K562 (cell line): ENCODE data around the gene LYPD3. TPM values are rescaled to one million over a fixed set of nuclear protein-coding genes. Genes with fewer than 3 reads are reported as not detected.

Experiments used
- ATAC-seq: fragments of 200-7000 bp; cut with Tn5 transposase; 3 replicates; pipeline ENCODE4 v1.9.1; 2020; ENCODE audit warnings: moderate library complexity
- BruUV-seq: library from RNA; stranded (reverse); fragments of 400-500 nt; replicated peaks from 2 replicates; lab custom pipeline; 2021; lab: Mats Ljungman, UMichigan
- CTCF ChIA-PET: fragments of 300-600 bp; formaldehyde crosslinking; extraction: SDS; loops from one replicate; lab custom pipeline; 2021; ENCODE audit warnings: low intra/inter-chr PET ratio; lab: Yijun Ruan, JAX
- POLR2A ChIA-PET: fragments of 300-600, 350-650 bp; sonication (Branson Sonifier 250); formaldehyde crosslinking; extraction: SDS; loops from one replicate; lab custom pipeline; 2021; ENCODE audit warnings: antibody characterized with exemption, inconsistent platforms; lab: Yijun Ruan, JAX
- DNase-seq, 4 experiments: peaks; one replicate each; pipeline versions ENCODE4 v3.0.0 to v3.0.0-alpha.2; 2011 to 2018; ENCODE audit warnings: low spot score in 3 of 4, mixed read lengths in 3 of 4; ENCODE audit errors: extremely low read depth in 1 of 4
- FAIRE-seq: peaks from 2 replicates; lab custom pipeline; 2011; peaks lifted over from hg19 to GRCh38; lab: Jason Lieb, UNC
- H2AFZ ChIP-seq: 2 replicates; pipeline ENCODE4 v1.6.0; 2011; ENCODE audit warnings: low read depth, low read length, control low read depth, inconsistent platforms
- H3K27ac ChIP-seq: fragments of 200-600 bp; 3 replicates; pipeline ENCODE4 v1.8.0; 2011; ENCODE audit warnings: low read depth, mild to moderate bottlenecking, control low read depth, inconsistent platforms, low read length, moderate library complexity, mixed read lengths; ENCODE audit errors: extremely low read depth
- H3K27me3 ChIP-seq, 2 experiments: fragments of 300-600 bp in 1 of 2; 2 replicates in 1 of 2; 3 replicates in 1 of 2; pipeline versions ENCODE4 v1.6.0 to v1.8.0; 2011; ENCODE audit warnings: inconsistent platforms in 2 of 2, low read length in 2 of 2, mild to moderate bottlenecking in 1 of 2, mixed read lengths in 1 of 2, moderate library complexity in 1 of 2; ENCODE audit not compliant: control insufficient read depth in 2 of 2, insufficient read depth in 2 of 2
- H3K36me3 ChIP-seq: fragments of 300-600 bp; 3 replicates; pipeline ENCODE4 v1.8.0; 2011; ENCODE audit warnings: mild to moderate bottlenecking, low read length, inconsistent platforms; ENCODE audit not compliant: control insufficient read depth, insufficient read depth
- H3K4me1 ChIP-seq, 2 experiments: fragments of 200-600 bp in 1 of 2; replicated peaks in 1 of 2; 2 replicates in 1 of 2; 3 replicates in 1 of 2; pipeline versions ENCODE4 v1.5.1 to v1.8.0; 2011; ENCODE audit warnings: inconsistent platforms in 2 of 2, low read length in 2 of 2, mild to moderate bottlenecking in 1 of 2, mixed read lengths in 1 of 2, moderate library complexity in 1 of 2; ENCODE audit not compliant: control insufficient read depth in 2 of 2, insufficient read depth in 2 of 2
- H3K4me2 ChIP-seq: 2 replicates; pipeline ENCODE4 v1.6.1; 2011; ENCODE audit warnings: low read length, control low read depth, inconsistent platforms, mixed read lengths; ENCODE audit not compliant: insufficient read depth
- H3K4me3 ChIP-seq: fragments of 200-600 bp; sonication (generic), shearing (Covaris generic); 2 replicates; pipeline ENCODE4 v1.5.1; 2016; ENCODE audit warnings: control low read depth, inconsistent platforms
- H3K79me2 ChIP-seq: fragments of 200-600 bp; 3 replicates; pipeline ENCODE4 v1.8.0; 2011; ENCODE audit warnings: low read length, inconsistent platforms; ENCODE audit not compliant: control insufficient read depth, insufficient read depth
- H3K9ac ChIP-seq, 2 experiments: 2 replicates each; pipeline versions ENCODE4 v1.6.0 to v1.6.1; 2011; ENCODE audit warnings: low read depth in 2 of 2, low read length in 2 of 2, control low read depth in 1 of 2, inconsistent platforms in 1 of 2, mild to moderate bottlenecking in 1 of 2, mixed read lengths in 1 of 2; ENCODE audit not compliant: insufficient read depth in 1 of 2
- H3K9me1 ChIP-seq: one replicate; pipeline ENCODE4 v1.6.0; 2011; ENCODE audit warnings: inconsistent platforms, mild to moderate bottlenecking, low read length, moderate library complexity; ENCODE audit not compliant: control insufficient read depth, insufficient read depth
- H3K9me3 ChIP-seq: replicated peaks from 2 replicates; pipeline ENCODE4 v1.5.1; 2011; ENCODE audit warnings: low read depth, low read length, inconsistent platforms; ENCODE audit not compliant: control insufficient read depth, insufficient read depth
- H4K20me1 ChIP-seq: replicated peaks from 2 replicates; pipeline ENCODE4 v1.6.1; 2011; ENCODE audit warnings: low read length, inconsistent platforms, mixed read lengths; ENCODE audit not compliant: control insufficient read depth, insufficient read depth
- BDP1 ChIP-seq: IDR thresholded peaks from 3 replicates; pipeline ENCODE4 v1.6.1; 2011; ENCODE audit not compliant: insufficient read length, insufficient read depth
- ETV1 ChIP-seq: fragments of 450-650 bp; conservative IDR thresholded peaks from 2 replicates; pipeline ENCODE4 v1.6.1; 2016; ENCODE audit warnings: missing genetic modification characterization, control low read depth, low read depth, missing compliant biosample characterization
- GMEB1 ChIP-seq: fragments of 250-450 bp; sonication (Bioruptor Pico); IDR thresholded peaks from 2 replicates; pipeline ENCODE4 v1.4.0; 2020; ENCODE audit warnings: mild to moderate bottlenecking
- HDAC1 ChIP-seq, 2 experiments: fragments of 450-650 bp; IDR thresholded peaks; 2 replicates each; pipeline ENCODE4 v1.6.1; 2016 to 2017; ENCODE audit warnings: inconsistent platforms in 1 of 2, mild to moderate bottlenecking in 1 of 2, moderate library complexity in 1 of 2
- NFIX ChIP-seq: fragments of 250-450 bp; sonication (Bioruptor Pico); IDR thresholded peaks from 2 replicates; pipeline ENCODE4 v1.4.0; 2020; ENCODE audit warnings: low read depth, mild to moderate bottlenecking, moderate library complexity
- NUFIP1 ChIP-seq: fragments of 450-650 bp; IDR thresholded peaks from 2 replicates; pipeline ENCODE4 v1.6.1; 2018; ENCODE audit not compliant: partially characterized antibody
- PML ChIP-seq: IDR thresholded peaks from 2 replicates; pipeline ENCODE4 v1.6.1; 2012; ENCODE audit warnings: low read length, inconsistent platforms
- POLR3A ChIP-seq: IDR thresholded peaks from 2 replicates; pipeline ENCODE4 v1.6.1; 2011; ENCODE audit warnings: borderline replicate concordance, mild to moderate bottlenecking, moderate library complexity; ENCODE audit not compliant: insufficient read length, insufficient read depth; ENCODE audit errors: extremely low read depth
- XRCC4 ChIP-seq: IDR thresholded peaks from one replicate; pipeline ENCODE4 v1.6.1; 2011; ENCODE audit not compliant: insufficient read depth, insufficient read length; ENCODE audit errors: extremely low read depth
- YBX1 ChIP-seq: fragments of 450-650 bp; IDR thresholded peaks from 2 replicates; pipeline ENCODE4 v1.7.1; 2016; ENCODE audit warnings: mild to moderate bottlenecking
- ZNF224 ChIP-seq: sonication (generic); formaldehyde crosslinking; IDR thresholded peaks from 2 replicates; pipeline ENCODE4 v1.8.0; 2022; ENCODE audit warnings: mild to moderate bottlenecking, missing genetic modification reagents
- WGBS: fragments of 100-300 bp; shearing (Covaris generic); methylation state at CpG from one replicate; pipeline ENCODE4 v1.1.6; 2016; ENCODE audit warnings: low coverage, mixed read lengths; ENCODE audit not compliant: insufficient coverage; ENCODE audit errors: missing lambda C conversion rate; 5-methylcytosine and 5-hydroxymethylcytosine counted together
- in situ Hi-C: fragments of 300-500 bp; cut with MboI; formaldehyde crosslinking; loops from 4 replicates; pipeline ENCODE4 v1.15.0; 2018; ENCODE audit warnings: inconsistent platforms, mixed read lengths
- intact Hi-C: fragments of 100-400 bp; cut with micrococcal nuclease; formaldehyde crosslinking; loops from 2 replicates; pipeline ENCODE4 v1.14.2; 2022
- polyA plus RNA-seq, 8 experiments: library from polyadenylated mRNA; depleted of rRNA in 4 of 8; stranded (reverse) in 5 of 8; unstranded in 3 of 8; fragments of >200 nt; fragmentation: Nextera tagmentation in 2 of 8; fragmentation: Illumina TruSeq in 1 of 8; extraction: Ambion mirVana in 2 of 8; extraction: Trizol in 1 of 8; gene quantifications; 2 replicates each; pipeline versions ENCODE4 v1.2.1 to v1.2.3, GENCODE V29; 2011 to 2014; ENCODE audit warnings: inconsistent platforms in 1 of 8, missing spikeins in 1 of 8
- total RNA-seq, 7 experiments: library from RNA; depleted of rRNA in 6 of 7; stranded (reverse); fragments of >200 nt in 6 of 7; fragmentation: Illumina TruSeq in 2 of 7; extraction: Trizol in 2 of 7; gene quantifications; 2 replicates each; pipeline versions ENCODE4 v1.2.1 to v1.2.3, GENCODE V29; 2011 to 2021; ENCODE audit warnings: low replicate concordance in 1 of 7

Gene LYPD3
- total and polyA plus RNA-seq, 9 of the 15 experiments (the other 6 are each of a cell fraction or from before 2014, with no cell fraction given): 0.04 to 0.33 (median 0.20) TPM; not detected in 1

GRCh38 chr19:43433358-43433673 lies 32.1 kb downstream of the LYPD3 start (continued):
- TF ChIP-seq GMEB1: no peak

DNA sequence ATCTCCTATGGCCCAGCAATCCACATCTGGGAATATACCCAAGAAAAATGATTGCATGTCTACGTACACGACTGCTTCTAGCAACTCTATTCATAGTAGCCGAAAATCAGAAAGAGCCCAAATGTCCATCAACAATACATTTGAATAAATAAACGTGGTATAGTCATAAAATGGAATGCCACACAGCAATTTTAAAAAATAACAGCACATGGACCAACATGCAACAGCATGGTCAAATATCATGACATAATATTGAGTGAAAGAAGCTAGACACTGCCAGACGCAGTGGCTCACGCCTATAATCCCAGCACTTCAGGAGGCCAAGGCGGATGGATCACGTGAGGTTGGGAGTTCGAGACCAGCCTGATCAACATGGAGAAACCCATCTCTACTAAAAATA lies 34.4 kb downstream of the LYPD3 start:
- no peak for DNase-seq
- Histone ChIP-seq H3K9ac (no peak overlapping the region), H3K79me2 (no peaks in the 10 kb centered on the region), H3K27me3 (peaks cover 0 to 4% of the 10 kb centered on the region in 2 experiments; a peak in 1 of 5 replicates), H4K20me1 (no peaks in the 10 kb centered on the region), H2AFZ (no peak overlapping the region), H3K9me3 (no peaks in the 10 kb centered on the region), H3K4me3 (no peak overlapping the region), H3K36me3 (no peaks in the 10 kb centered on the region), H3K27ac (no peak overlapping the region), H3K4me2 (no peak overlapping the region), H3K9me1 (no peaks in the 10 kb centered on the region), H3K4me1 (no peaks in the 10 kb centered on the region)
- 11% methylated on average over 9 of the region's 9 CpGs for WGBS
- ATAC-seq: no peak
- ChIA-PET POLR2A (interaction anchor here (0.5 to 0.6 kb wide), 2 partner anchors 10 to 14 kb away, joined by 3 read pairs; no protein-coding TSS in a partner anchor), CTCF (no interaction called here)
- in situ Hi-C loops: no loop called here
- intact Hi-C loops: no loop called here
- TF ChIP-seq HDAC1 (IDR thresholded peaks at IDR 0.05): no peak
- TF ChIP-seq PML: no peak
- TF ChIP-seq ZNF224 (CRISPR knock-in tag): no peak
- no peak for TF ChIP-seq NFIX (CRISPR knock-in tag)
- TF ChIP-seq YBX1: no peak
- no peak for TF ChIP-seq ETV1 (tag)
- TF ChIP-seq NUFIP1: no peak
- no peak for TF ChIP-seq XRCC4
- no peak for TF ChIP-seq POLR3A
- TF ChIP-seq BDP1: no peak
- BruUV-seq: no TSS peak
- FAIRE-seq: no peak
